ENCODE results near the gene SPOCK1. TPM values are rescaled to one million over a fixed set of nuclear protein-coding genes. Genes with fewer than 3 reads are reported as not detected.

Gene SPOCK1
- total and polyA plus RNA-seq, 4 donors, result 0.48 to 4.5 (median 0.69) TPM

DNA sequence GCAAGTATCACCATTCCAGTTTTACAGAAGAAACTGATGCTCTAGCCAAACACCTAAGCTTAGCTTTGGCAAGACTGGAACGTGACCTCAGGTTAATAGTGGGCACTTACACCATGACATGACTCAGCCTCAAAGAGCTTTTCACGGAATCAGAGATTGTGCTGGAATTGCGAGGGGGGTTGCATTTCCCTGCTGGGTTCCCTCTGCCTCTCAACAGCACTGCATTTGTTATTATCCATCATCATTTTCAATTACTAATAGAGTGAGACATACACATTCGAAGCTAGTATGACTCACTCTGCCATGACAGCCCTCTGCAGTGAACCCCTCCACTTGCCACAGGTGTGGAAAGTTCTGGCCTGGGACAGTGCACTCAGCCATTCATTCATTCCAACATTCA, 8.0 kb downstream of the SPOCK1 start:
- H3K4me3 ChIP-seq, result no peak overlapping the region
- H3K4me1 ChIP-seq (ENCODE audit: control insufficient read depth in 5 of 5, insufficient read depth in 5 of 5, low read length in 5 of 5), result no peaks in the 10 kb centered on the region
- no peaks in the 10 kb centered on the region for H3K9me3 ChIP-seq (ENCODE audit: control insufficient read depth in 4 of 4, insufficient read depth in 3 of 4, low read length in 3 of 4)
- no peak overlapping the region for H3K27ac ChIP-seq (ENCODE audit: low read depth in 1 of 2, low read length in 1 of 2)
- WGBS, 2 donors, result 77 to 86% methylated on average over 4 of the region's 4 CpGs
- no peak for TF ChIP-seq CTCF (IDR thresholded peaks at IDR 0.05; ENCODE audit: control extremely low read depth, extremely low read depth)
- H3K27me3 ChIP-seq (ENCODE audit: control insufficient read depth in 3 of 3, insufficient read depth in 3 of 3, low read length in 2 of 3), result peaks cover 0 to 18% (median 13%) of the 10 kb centered on the region in 3 donors
- H3K36me3 ChIP-seq (ENCODE audit: control insufficient read depth in 4 of 4, insufficient read depth in 4 of 4, low read length in 4 of 4), result no peaks in the 10 kb centered on the region
- no peak for DNase-seq
- H3K9ac ChIP-seq (ENCODE audit: insufficient read depth in 1 of 2, low read length in 2 of 2), result no peak overlapping the region
- no peak for ATAC-seq (ENCODE audit: insufficient read depth, low FRiP score)

DNA sequence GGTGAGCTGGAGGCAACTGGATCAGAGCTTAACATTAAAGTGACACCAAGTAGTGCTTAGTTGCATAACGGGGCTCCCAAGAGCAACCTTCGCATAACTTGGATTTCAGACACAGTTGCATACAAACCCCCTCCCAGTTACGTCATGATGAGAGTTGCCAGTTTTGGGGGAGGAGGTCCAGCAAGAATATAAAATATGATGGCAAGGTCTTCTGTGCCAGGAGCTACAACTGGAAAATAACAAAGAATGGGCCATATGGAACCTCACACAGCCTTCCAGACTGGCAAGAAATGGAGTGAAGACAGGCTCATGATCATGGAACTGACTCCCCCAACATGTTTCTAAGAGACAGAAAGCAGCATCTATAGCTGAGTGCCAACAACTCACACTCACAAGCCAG, 8.5 kb downstream of the SPOCK1 start:
- DNase-seq, result no peak
- no peaks in the 10 kb centered on the region for H3K4me1 ChIP-seq (ENCODE audit: control insufficient read depth in 5 of 5, insufficient read depth in 5 of 5, low read length in 5 of 5)
- ATAC-seq (ENCODE audit: insufficient read depth, low FRiP score), result no peak
- H3K36me3 ChIP-seq (ENCODE audit: control insufficient read depth in 4 of 4, insufficient read depth in 4 of 4, low read length in 4 of 4), result no peaks in the 10 kb centered on the region
- no peaks in the 10 kb centered on the region for H3K9me3 ChIP-seq (ENCODE audit: control insufficient read depth in 4 of 4, insufficient read depth in 3 of 4, low read length in 3 of 4)
- H3K4me3 ChIP-seq, result no peak overlapping the region
- WGBS, 2 donors, result 89 to 95% methylated on average over 3 of the region's 3 CpGs
- peaks cover 0 to 16% (median 8%) of the 10 kb centered on the region in 3 donors for H3K27me3 ChIP-seq (ENCODE audit: control insufficient read depth in 3 of 3, insufficient read depth in 3 of 3, low read length in 2 of 3)
- no peak for TF ChIP-seq CTCF (IDR thresholded peaks at IDR 0.05; ENCODE audit: control extremely low read depth, extremely low read depth)
- H3K9ac ChIP-seq (ENCODE audit: insufficient read depth in 1 of 2, low read length in 2 of 2), result no peak overlapping the region
- no peak overlapping the region for H3K27ac ChIP-seq (ENCODE audit: low read depth in 1 of 2, low read length in 1 of 2)

- no peaks in the 10 kb centered on the region for H3K36me3 ChIP-seq (ENCODE audit: control insufficient read depth in 4 of 4, insufficient read depth in 4 of 4, low read length in 4 of 4)
- no peak for DNase-seq
- no peak overlapping the region for H3K9ac ChIP-seq (ENCODE audit: insufficient read depth in 1 of 2, low read length in 2 of 2)
- H3K27ac ChIP-seq (ENCODE audit: low read depth in 1 of 2, low read length in 1 of 2), result no peak overlapping the region
- WGBS, 2 donors, result 94 to 96% methylated on average over 2 of the region's 2 CpGs
- H3K9me3 ChIP-seq (ENCODE audit: control insufficient read depth in 4 of 4, insufficient read depth in 3 of 4, low read length in 3 of 4), result no peaks in the 10 kb centered on the region
- peaks cover 0 to 2% (median 0%) of the 10 kb centered on the region in 3 donors for H3K27me3 ChIP-seq (ENCODE audit: control insufficient read depth in 3 of 3, insufficient read depth in 3 of 3, low read length in 2 of 3)
- no peak overlapping the region for H3K4me3 ChIP-seq
- H3K4me1 ChIP-seq (ENCODE audit: control insufficient read depth in 5 of 5, insufficient read depth in 5 of 5, low read length in 5 of 5), result no peaks in the 10 kb centered on the region
- ATAC-seq (ENCODE audit: insufficient read depth, low FRiP score), result no peak
- TF ChIP-seq CTCF (IDR thresholded peaks at IDR 0.05; ENCODE audit: control extremely low read depth, extremely low read depth), result no peak
These were observed 10.2 kb downstream of the SPOCK1 start for GRCh38 chr5:137488974-137489373.

DNA sequence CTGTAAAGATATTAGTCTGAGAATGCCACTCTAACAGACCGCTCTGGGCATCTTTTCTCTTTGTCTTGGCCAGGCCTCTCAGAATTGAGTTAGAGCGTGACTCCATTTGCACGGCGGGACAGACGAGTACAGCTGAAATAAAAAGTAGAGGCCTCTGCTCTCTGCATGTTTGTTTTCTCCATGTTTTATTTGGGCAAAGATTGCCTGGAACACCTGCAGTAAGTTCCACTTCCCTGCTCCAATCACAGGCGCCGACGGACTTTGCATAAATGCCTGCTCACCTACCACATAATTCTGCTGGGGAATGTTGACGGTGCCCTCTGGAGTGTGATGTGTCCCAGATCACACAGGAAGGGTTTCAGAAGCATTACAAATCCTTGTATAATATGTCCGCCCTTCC, 10.6 kb downstream of the SPOCK1 start:
- no peak for TF ChIP-seq CTCF (IDR thresholded peaks at IDR 0.05; ENCODE audit: control extremely low read depth, extremely low read depth)
- no peaks in the 10 kb centered on the region for H3K36me3 ChIP-seq (ENCODE audit: control insufficient read depth in 4 of 4, insufficient read depth in 4 of 4, low read length in 4 of 4)
- H3K27me3 ChIP-seq (ENCODE audit: control insufficient read depth in 3 of 3, insufficient read depth in 3 of 3, low read length in 2 of 3), result peaks cover 0 to 2% (median 0%) of the 10 kb centered on the region in 3 donors
- H3K27ac ChIP-seq (ENCODE audit: low read depth in 1 of 2, low read length in 1 of 2), result no peak overlapping the region
- no peak for ATAC-seq (ENCODE audit: insufficient read depth, low FRiP score)
- H3K9ac ChIP-seq (ENCODE audit: insufficient read depth in 1 of 2, low read length in 2 of 2), result no peak overlapping the region
- WGBS, 2 donors, result 92 to 93% methylated on average over 10 of the region's 10 CpGs
- no peak overlapping the region for H3K4me3 ChIP-seq
- no peak for DNase-seq
- H3K4me1 ChIP-seq (ENCODE audit: control insufficient read depth in 5 of 5, insufficient read depth in 5 of 5, low read length in 5 of 5), result no peaks in the 10 kb centered on the region
- H3K9me3 ChIP-seq (ENCODE audit: control insufficient read depth in 4 of 4, insufficient read depth in 3 of 4, low read length in 3 of 4), result no peaks in the 10 kb centered on the region
